Nephron (organoid): ENCODE results near the gene MORC3.

ENCODE experiments used
- H3K27ac Mint-ChIP-seq, 3 experiments: 2 replicates each; pipeline ENCODE4 v1.8.0; 2020; ENCODE audit warnings: mixed read lengths in 3 of 3, mild to moderate bottlenecking in 2 of 3, moderate library complexity in 1 of 3
- H3K27me3 Mint-ChIP-seq: 2 replicates; pipeline ENCODE4 v1.8.0; 2021; ENCODE audit warnings: low read depth, mild to moderate bottlenecking, moderate library complexity, mixed read lengths
- H3K36me3 Mint-ChIP-seq: 2 replicates; pipeline ENCODE4 v1.8.0; 2020; ENCODE audit warnings: low read depth, mixed read lengths
- H3K4me1 Mint-ChIP-seq: 2 replicates; pipeline ENCODE4 v1.8.0; 2020; ENCODE audit warnings: mixed read lengths
- H3K4me3 Mint-ChIP-seq, 3 experiments: 2 replicates each; pipeline ENCODE4 v1.8.0; 2020; ENCODE audit warnings: mild to moderate bottlenecking in 3 of 3, mixed read lengths in 3 of 3, moderate library complexity in 2 of 3
- H3K9me3 Mint-ChIP-seq: 2 replicates; pipeline ENCODE4 v1.8.0; 2020; ENCODE audit warnings: mixed read lengths
- CTCF ChIP-seq, 3 experiments: fragments of 200-600 bp; sonication (generic); IDR thresholded peaks; one replicate each; pipeline ENCODE4 v1.5.0; 2021; ENCODE audit warnings: antibody characterized with exemption in 3 of 3; ENCODE audit not compliant: unreplicated experiment in 3 of 3

Gene MORC3

GRCh38 chr21:36400719-36401118 lies 80.7 kb downstream of the MORC3 start:
- Mint-ChIP-seq H3K27me3 (no peaks in the 10 kb centered on the region), H3K4me3 (no peak overlapping the region), H3K27ac (no peak overlapping the region), H3K9me3 (no peaks in the 10 kb centered on the region), H3K4me1 (no peaks in the 10 kb centered on the region), H3K36me3 (peaks cover 40% of the 10 kb centered on the region)
- TF ChIP-seq CTCF (IDR thresholded peaks at IDR 0.05; ENCODE audit: unreplicated experiment in 3 of 3), result no peak

DNA sequence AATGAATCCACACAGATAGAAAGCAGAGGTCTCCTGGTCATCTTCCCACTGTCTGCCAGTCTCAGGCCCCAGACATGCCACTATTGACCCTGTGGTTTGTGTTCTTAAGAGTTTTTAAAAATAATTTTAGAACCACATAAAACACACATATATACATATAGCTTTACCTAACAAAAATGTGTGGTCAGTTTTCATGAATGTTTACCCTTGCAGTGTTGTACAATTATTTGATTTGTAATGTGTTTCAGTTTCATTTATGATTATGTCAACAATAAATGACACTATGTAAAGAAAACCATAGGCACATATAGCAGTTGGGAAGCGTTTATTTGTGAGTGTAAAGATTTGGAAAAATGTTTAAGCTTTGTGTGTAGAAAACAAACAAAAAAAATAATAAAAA lies 82.3 kb downstream of the MORC3 start:
- Mint-ChIP-seq H3K4me1 (no peaks in the 10 kb centered on the region), H3K36me3 (peaks cover 33% of the 10 kb centered on the region), H3K27me3 (no peaks in the 10 kb centered on the region), H3K4me3 (no peak overlapping the region), H3K9me3 (no peaks in the 10 kb centered on the region), H3K27ac (no peak overlapping the region)
- TF ChIP-seq CTCF (IDR thresholded peaks at IDR 0.05; ENCODE audit: unreplicated experiment in 3 of 3), result no peak

- no peaks in the 10 kb centered on the region for H3K9me3 Mint-ChIP-seq
- no peaks in the 10 kb centered on the region for H3K27me3 Mint-ChIP-seq
- no peak overlapping the region for H3K4me3 Mint-ChIP-seq
- H3K27ac Mint-ChIP-seq, result no peak overlapping the region
- peaks cover 39% of the 10 kb centered on the region for H3K36me3 Mint-ChIP-seq
- no peak for TF ChIP-seq CTCF (IDR thresholded peaks at IDR 0.05; ENCODE audit: unreplicated experiment in 3 of 3)
- H3K4me1 Mint-ChIP-seq, result peaks cover 6% of the 10 kb centered on the region
Measured at GRCh38 chr21:36403713-36404112, 83.7 kb downstream of the MORC3 start.

DNA sequence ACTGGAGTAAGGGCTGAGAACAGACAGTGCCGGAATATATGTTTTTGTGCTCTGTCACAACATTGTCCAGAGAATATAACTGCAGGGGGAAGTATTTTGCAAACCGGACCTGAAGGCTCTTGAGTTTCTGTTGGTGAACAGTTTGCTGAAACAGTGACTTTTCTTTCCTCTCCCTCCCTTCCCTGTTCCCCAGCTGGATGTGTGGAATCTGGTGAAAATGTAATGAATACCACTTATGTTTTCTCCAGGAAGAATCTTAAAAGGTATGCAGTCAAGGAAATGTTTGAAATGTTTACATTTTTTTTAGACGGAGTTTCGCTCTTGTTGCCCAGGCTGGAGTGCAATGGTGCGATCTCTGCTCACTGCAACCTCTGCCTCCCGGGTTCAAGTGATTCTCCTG lies 88.6 kb downstream of the MORC3 start:
- H3K36me3 Mint-ChIP-seq, result peaks cover 45% of the 10 kb centered on the region
- H3K9me3 Mint-ChIP-seq, result no peaks in the 10 kb centered on the region
- H3K4me3 Mint-ChIP-seq, result no peak overlapping the region
- TF ChIP-seq CTCF (IDR thresholded peaks at IDR 0.05; ENCODE audit: unreplicated experiment in 3 of 3), result no peak
- H3K27me3 Mint-ChIP-seq, result no peaks in the 10 kb centered on the region
- peaks cover 6% of the 10 kb centered on the region for H3K4me1 Mint-ChIP-seq
- H3K27ac Mint-ChIP-seq, result no peak overlapping the region

- Mint-ChIP-seq H3K4me3 (no peak overlapping the region), H3K27me3 (no peaks in the 10 kb centered on the region)
Measured at GRCh38 chr21:36411301-36411700, 91.3 kb downstream of the MORC3 start.

More at GRCh38 chr21:36411301-36411700, 91.3 kb downstream of the MORC3 start:
- Mint-ChIP-seq H3K36me3 (peaks cover 55% of the 10 kb centered on the region), H3K27ac (no peak overlapping the region), H3K4me1 (peaks cover 6% of the 10 kb centered on the region), H3K9me3 (no peaks in the 10 kb centered on the region)
- no peak for TF ChIP-seq CTCF (IDR thresholded peaks at IDR 0.05; ENCODE audit: unreplicated experiment in 3 of 3)
